ENCODE results near the gene MLLT3.

GRCh38 chr9:20474496-20474895 is 147.8 kb downstream of the MLLT3 start:
- no peak for TF ChIP-seq POLR2A (IDR thresholded peaks at IDR 0.05)
- TF ChIP-seq CTCF (IDR thresholded peaks at IDR 0.05): no peak
